GM12801 (cell line): Measurements from ENCODE around the gene DR1.

Experiments used
- TF ChIP-seq, protein P1 (sequence below): IDR thresholded peaks from one replicate; pipeline ENCODE4 v1.5.1; 2011; ENCODE audit warnings: control low read depth; ENCODE audit not compliant: insufficient read length; ENCODE audit errors: extremely low read depth

Gene DR1

DNA sequence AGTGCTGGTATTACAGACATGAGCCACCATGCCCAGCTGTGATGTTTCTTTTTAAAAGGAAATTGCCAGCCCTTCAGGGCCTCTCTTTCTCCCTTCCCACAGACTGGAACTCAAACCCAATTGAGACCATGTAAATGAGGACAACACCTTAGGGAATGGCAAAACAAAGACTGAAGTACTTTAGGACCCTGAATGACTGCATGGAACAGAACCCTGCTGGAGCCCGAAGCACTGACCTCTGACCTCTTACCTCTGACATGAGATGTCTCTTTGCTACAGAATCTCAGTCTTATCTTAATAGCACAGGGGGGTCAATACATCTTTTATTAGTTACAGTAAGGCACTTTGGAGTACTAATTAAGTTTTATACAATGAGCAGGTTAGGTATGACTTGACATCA is 15.5 kb upstream of the DR1 start:
- TF ChIP-seq, protein P1, sequence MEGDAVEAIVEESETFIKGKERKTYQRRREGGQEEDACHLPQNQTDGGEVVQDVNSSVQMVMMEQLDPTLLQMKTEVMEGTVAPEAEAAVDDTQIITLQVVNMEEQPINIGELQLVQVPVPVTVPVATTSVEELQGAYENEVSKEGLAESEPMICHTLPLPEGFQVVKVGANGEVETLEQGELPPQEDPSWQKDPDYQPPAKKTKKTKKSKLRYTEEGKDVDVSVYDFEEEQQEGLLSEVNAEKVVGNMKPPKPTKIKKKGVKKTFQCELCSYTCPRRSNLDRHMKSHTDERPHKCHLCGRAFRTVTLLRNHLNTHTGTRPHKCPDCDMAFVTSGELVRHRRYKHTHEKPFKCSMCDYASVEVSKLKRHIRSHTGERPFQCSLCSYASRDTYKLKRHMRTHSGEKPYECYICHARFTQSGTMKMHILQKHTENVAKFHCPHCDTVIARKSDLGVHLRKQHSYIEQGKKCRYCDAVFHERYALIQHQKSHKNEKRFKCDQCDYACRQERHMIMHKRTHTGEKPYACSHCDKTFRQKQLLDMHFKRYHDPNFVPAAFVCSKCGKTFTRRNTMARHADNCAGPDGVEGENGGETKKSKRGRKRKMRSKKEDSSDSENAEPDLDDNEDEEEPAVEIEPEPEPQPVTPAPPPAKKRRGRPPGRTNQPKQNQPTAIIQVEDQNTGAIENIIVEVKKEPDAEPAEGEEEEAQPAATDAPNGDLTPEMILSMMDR = no peak

DNA sequence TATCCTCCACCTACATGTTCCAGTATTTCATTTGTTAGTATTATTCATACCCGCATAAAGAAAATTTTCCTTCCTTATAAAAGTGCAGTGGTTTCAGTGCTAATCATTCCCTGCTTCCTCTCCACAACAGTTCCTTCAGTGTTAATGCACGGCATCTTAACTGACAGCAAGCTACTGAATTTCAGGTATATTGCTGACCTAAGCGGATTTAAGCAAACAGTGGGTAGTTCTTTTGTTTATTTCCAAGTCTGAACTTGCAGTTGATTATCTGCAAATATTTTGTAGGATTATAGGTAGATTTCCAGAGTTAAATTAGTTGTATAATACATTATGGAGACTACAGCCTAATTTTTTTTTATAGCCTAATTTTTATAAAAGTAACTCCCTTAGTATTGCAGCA is 15.1 kb upstream of the DR1 start:
- TF ChIP-seq, protein P1 = no peak

DNA sequence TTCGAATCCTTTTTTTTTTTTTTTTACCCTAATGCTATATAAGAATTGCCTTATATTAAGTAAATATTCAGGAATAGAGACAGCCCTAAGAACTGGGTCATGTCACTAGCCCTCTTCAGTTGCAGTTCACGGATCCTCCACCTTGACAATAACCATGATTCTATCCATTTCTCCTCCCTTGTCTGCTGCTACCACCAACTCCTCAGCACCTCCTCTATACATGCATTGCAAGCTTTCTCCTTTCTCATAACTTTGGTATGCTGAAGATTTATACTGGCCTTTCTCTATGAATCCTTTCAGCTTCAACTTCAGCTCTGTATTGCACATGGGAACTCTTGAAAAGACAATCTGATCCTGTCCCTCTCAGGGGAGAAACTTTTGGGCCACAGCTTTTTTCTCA is 14.3 kb upstream of the DR1 start:
- TF ChIP-seq, protein P1 = no peak

DNA sequence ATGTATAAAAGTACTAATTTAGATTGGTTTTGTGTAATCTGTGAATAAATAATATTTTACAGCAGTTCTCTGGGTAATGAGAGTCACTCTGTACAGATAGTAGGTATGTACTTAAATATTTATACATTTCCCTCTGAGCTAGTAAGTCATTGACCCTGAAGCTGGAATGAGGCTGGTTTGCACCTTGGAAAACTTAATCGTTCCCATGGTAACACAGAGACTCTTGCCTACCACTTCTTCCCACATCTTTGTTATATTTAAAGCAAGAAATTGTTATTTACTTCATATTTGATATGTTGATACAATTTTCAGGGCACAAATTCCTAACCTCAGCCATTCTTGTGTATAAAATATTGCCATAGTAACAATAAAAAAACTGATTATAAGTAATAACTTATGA is 13.3 kb upstream of the DR1 start:
- TF ChIP-seq, protein P1 = no peak

DNA sequence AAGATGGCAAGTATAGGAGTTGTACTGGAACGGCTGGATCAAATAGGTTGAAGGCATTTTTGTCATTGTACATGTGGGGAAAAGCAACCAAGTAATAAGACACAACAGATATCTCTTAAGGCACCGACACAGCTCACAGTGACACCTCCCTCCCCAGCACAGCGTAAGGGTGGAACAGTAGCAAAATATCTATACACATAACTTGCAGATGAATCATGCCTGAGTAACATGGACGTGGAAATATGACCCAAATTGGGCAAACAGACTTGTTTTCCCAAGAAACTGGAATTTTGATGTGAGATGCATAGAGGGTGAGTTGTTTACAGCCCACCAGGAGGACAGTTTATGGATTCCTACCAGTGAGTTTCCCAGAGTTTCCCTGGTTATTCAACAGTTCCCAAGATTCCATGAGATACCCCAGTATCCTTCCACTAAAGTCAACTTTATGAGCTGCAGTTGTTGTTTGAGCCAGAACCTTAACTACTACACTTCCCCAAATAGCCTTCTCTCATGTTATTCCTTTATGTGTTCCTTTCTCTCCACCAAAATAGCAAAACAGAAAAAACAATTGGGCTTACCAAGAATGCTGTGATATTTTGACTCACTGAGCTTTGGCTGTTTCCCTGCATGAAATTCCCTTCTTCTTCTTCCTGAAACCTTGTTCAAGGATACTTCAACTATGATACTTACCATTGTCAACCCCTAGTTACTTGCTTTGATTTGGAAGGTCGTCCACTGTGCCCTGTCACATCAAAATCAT is 7.1 kb upstream of the DR1 start:
- TF ChIP-seq, protein P1 = no peak

DNA sequence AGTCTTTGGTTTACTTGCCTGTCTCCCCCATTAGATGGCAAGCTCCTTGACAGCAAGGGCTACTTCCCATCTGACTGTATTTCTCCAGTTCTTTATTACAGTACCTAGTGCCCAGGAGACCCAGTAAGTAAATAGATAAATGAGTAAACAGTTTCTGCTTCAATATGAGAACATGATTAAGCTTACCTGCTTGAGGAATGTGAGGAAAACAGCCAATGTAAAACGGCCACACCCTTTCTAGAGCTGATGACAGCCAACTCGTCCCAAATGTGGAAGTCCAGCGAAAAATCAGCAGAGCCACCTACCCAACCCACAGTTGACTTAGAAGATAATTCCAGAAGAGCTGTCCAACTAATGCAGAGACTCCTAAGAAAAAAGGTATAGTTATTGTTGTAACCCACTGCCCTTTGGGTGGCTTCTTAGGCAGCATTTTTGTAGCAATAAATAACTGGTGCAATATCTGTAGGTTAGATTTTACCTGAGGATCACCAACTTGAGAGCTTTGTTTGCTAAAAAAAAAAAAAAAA is 6.5 kb upstream of the DR1 start:
- TF ChIP-seq, protein P1 = no peak

DNA sequence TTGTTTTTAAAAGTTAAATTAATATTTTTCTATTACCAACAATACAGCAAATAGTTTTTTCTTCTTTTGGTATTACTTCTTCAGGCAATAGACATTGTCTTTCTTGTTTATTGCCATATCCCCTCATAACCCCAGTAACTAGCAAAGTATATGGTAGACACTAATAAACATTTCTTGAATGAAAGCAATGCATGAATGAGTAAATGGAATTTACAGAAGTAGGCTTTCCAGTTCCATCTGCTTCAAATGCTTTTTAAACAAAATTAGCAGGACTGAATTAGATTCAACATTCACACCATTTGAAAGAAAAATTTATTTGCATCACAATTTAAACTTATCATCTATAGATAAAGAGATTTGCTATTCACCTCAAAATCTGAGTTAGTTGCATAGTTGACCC is 5.6 kb upstream of the DR1 start:
- TF ChIP-seq, protein P1 = no peak

DNA sequence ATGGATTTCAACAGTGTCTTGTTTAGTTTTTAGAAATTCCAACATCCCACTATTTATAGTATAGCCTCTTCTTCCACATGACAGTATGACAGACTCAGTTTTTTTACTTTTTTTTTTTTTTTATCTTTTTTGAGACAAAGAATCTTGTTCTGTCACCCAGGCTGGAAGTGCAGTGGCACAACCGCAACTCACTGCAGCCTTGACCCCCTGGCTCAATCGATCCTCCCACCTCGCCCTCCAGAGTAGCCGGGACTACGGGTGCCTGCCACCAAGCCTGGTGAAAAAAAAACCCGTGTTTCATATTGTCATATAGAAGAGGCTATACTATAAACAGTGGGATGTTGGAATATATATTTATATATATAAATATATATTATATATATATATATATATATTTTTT is 1.2 kb upstream of the DR1 start:
- TF ChIP-seq, protein P1 = no peak
